GM06990 (cell line): ENCODE measurements around the gene CCDC51.

Source experiments
- DNase-seq: peaks from one replicate; pipeline ENCODE4 v3.0.0-alpha.2; 2011; ENCODE audit not compliant: insufficient read length; ENCODE audit errors: extremely low read depth
- H3K27me3 ChIP-seq: replicated peaks from 2 replicates; pipeline ENCODE4 v1.6.0; 2011; ENCODE audit warnings: low read length; ENCODE audit not compliant: control insufficient read depth, insufficient read depth
- H3K36me3 ChIP-seq: 2 replicates; pipeline ENCODE4 v1.5.1; 2011; ENCODE audit warnings: low read length; ENCODE audit not compliant: control insufficient read depth, insufficient read depth
- H3K4me3 ChIP-seq: replicated peaks from 2 replicates; pipeline ENCODE4 v1.5.1; 2011; ENCODE audit warnings: low read depth, mild to moderate bottlenecking, control low read depth, low read length
- TF ChIP-seq, protein P1 (sequence below): IDR thresholded peaks from 2 replicates; pipeline ENCODE4 v1.5.1; 2011; ENCODE audit warnings: low read length, control low read depth, mild to moderate bottlenecking, inconsistent platforms; ENCODE audit not compliant: insufficient read depth, poor library complexity, severe bottlenecking

The CCDC51 gene

DNA sequence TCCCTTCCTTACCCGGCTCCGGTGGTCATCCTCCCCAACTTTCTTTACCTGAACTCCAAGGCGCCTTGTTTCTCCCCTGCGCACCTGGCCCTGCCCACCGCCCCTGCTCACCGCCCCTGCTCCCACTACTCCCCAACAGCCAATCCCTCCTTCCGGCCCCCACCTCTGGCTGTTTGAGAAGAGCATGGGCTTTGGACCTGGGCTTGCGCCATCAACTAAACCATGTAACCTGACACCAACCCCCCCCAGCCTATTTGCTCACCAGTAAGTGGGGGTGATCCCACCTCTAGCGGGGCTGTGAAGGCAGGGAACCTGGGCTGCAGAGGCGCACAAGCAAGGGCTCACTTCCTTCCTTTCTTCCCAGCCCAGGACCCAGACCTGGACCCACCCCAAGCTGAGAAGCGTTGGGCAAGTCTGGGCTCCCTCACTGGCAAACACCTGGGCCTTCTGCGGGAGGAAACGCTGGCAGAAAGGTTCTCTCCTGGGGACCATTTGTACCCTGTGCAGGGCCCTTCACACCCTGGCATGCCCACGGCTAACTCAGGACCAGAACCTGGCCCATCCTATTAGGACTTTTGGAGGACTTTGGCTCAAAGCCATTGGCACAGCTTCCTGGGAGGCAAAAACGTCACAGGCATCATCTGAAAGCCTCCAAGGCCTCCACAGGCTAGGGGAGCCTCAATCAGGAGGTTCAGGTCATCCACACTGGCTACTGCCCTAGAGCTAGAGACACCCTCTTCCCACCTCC is 9.8 kb downstream of the CCDC51 start, which contains the start of gene PLXNB1:
Gene PLXNB1, minus strand, starts transcription at position 127 of the 748 bp plus-strand sequence. CDS start 5,475 bp downstream, outside the sequence.
- TF ChIP-seq, protein P1, sequence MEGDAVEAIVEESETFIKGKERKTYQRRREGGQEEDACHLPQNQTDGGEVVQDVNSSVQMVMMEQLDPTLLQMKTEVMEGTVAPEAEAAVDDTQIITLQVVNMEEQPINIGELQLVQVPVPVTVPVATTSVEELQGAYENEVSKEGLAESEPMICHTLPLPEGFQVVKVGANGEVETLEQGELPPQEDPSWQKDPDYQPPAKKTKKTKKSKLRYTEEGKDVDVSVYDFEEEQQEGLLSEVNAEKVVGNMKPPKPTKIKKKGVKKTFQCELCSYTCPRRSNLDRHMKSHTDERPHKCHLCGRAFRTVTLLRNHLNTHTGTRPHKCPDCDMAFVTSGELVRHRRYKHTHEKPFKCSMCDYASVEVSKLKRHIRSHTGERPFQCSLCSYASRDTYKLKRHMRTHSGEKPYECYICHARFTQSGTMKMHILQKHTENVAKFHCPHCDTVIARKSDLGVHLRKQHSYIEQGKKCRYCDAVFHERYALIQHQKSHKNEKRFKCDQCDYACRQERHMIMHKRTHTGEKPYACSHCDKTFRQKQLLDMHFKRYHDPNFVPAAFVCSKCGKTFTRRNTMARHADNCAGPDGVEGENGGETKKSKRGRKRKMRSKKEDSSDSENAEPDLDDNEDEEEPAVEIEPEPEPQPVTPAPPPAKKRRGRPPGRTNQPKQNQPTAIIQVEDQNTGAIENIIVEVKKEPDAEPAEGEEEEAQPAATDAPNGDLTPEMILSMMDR, result no peak
- H3K27me3 ChIP-seq, result no peaks in the 10 kb centered on the region
- DNase-seq, result no peak
- H3K4me3 ChIP-seq, result peak within 1 kb of the TSS; percentile 60
- peaks cover 13% of the 10 kb centered on the region for H3K36me3 ChIP-seq

DNA sequence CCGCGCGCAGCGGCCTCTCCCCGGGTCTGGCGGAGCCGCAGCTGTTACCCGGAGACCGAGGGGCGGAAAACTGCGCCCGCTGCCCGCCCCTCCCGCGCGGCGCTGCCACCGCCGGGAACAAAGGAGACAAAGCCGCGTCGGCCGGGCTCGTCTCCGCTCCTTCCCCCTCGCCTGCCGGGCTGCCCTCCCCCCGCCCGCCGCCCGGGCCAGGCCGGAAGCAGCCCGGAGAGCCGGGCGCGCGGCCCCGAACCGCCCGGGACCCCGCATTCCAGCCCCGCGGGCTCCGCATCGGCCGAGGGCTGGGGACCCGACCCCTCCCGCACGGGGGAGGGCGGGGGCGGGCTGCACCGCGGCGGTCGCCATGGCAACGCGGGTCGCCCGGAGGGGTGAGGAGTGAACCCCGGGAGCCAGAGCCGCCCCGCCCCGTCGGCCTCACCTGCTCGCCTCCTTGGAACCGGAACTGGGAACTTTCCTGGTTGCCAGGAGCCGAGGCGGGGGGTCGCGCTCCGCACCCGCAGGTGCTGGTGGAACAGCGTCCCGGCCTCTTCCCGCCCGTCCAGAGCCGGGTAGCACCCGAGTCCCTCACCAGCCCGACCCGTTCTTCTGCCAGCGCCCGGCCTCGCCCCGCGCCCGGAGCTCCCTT is 10.5 kb downstream of the CCDC51 start:
- DNase-seq, result peak; percentile 67
- Histone ChIP-seq H3K4me3 (peak overlapping the region; percentile 60), H3K36me3 (peaks cover 13% of the 10 kb centered on the region), H3K27me3 (no peaks in the 10 kb centered on the region)
- TF ChIP-seq, protein P1, result no peak

DNA sequence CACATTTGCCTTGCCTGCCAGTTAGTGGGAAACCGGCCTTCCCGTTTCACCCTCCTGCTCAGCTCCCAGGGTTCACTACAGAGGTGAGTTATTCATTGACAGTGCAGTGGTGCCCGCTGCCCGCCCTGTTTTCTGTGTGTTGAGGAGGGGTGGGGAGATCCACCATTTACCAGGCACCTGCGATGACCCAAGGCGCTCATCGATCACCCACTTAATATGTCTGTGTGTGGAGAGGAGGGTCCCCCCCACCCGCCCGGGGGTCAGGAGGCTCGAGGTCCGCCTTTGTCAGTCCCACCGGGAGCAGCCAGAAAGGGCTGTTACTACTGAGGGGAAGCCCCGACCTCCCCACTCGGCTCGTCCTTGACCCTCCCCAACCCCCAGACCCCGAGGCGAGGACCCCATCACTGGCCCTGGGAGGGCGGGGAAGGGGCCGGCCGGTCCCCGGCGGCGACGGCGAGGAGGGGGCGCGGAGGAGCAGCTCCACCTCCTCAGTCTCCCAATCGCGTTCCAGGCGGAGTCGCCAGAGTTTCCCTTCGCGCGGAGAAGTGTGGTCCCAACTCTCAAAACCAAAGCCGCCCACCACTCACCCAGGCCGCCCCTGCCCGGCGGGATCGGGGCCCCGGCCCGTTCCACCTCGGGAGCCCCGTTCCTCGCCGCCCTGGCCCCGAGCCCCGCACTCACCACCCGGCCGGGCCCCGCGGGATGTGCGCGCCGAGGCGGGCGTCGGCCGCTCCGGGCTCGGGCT is 11.2 kb downstream of the CCDC51 start:
- TF ChIP-seq, protein P1, result no peak
- no peaks in the 10 kb centered on the region for H3K27me3 ChIP-seq
- H3K36me3 ChIP-seq, result peaks cover 12% of the 10 kb centered on the region
- H3K4me3 ChIP-seq, result peak overlapping the region; percentile 60
- no peak for DNase-seq

DNA sequence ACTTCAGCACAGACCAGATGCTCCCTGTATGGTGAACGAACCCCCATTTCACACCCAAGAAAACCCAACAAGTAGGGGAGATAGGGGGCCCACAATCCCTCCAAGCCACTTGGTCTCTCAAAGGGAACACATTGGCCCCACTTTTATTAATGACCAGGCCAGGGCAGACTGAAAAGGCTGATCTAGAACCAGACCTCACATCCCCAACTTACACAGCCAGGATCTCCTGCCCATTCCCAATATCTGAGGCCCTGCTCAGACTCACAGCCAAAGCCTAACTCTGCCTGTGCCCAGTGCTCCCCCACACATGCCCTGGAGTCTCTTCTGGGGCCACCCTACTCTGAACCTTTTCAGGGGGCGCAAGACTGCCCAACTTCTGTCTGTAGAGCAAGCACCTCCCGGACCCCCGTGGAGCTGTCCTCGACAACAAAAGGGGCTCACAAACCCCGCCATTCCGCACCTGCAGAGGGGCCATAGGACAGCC is 11.8 kb downstream of the CCDC51 start:
- Histone ChIP-seq H3K4me3 (no peak overlapping the region), H3K36me3 (peaks cover 6% of the 10 kb centered on the region), H3K27me3 (no peaks in the 10 kb centered on the region)
- TF ChIP-seq, protein P1, result no peak
- DNase-seq, result no peak

DNA sequence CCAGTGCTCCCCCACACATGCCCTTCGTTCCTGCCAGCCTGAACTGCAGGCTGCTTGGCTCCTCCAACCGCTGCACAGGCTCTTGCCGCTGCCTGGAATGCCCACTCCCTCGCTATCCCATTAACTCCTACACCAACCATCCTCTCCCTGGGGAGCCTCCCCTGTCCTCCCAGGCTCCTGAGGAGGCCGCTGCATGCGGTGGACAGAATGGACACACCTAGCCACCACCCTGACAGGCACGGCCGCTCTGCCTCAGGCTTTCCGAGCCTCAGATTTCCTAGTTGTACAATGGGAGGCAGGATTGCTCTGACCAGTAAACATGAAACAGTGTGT is 12.3 kb downstream of the CCDC51 start:
- TF ChIP-seq, protein P1, result no peak
- Histone ChIP-seq H3K36me3 (peaks cover 3% of the 10 kb centered on the region; the same call in 1 of the 2 replicates), H3K27me3 (no peaks in the 10 kb centered on the region), H3K4me3 (no peak overlapping the region)
- DNase-seq, result no peak
